GM18498 (cell line): ENCODE data around the gene POU6F2.
"Not testable (repeated sequence)": the region's sequence is repeated elsewhere in the genome, so short reads cannot be mapped to it uniquely, and the experiment has no call there.

Experiments used
- ATAC-seq: cut with Tn5 transposase; IDR thresholded peaks from one replicate; pipeline ENCODE4 v1.9.1; 2021; ENCODE audit warnings: mild to moderate bottlenecking, moderate library complexity; ENCODE audit not compliant: unreplicated experiment

Gene POU6F2

GRCh38 chr7:38978491-38978890 is 782 bp downstream of the POU6F2 start:
- ATAC-seq = no peak

GRCh38 chr7:38992203-38992602 is 14.5 kb downstream of the POU6F2 start:
- ATAC-seq = no peak

GRCh38 chr7:39001595-39001994 is 23.9 kb downstream of the POU6F2 start:
- no peak for ATAC-seq

GRCh38 chr7:39002755-39003154 is 25.0 kb downstream of the POU6F2 start:
- ATAC-seq = no peak

- no peak for ATAC-seq
These were observed 27.3 kb downstream of the POU6F2 start for GRCh38 chr7:39005036-39005435.

- ATAC-seq = no peak
These were observed 27.8 kb downstream of the POU6F2 start for GRCh38 chr7:39005461-39005860.

GRCh38 chr7:39013049-39013939 is 35.6 kb downstream of the POU6F2 start:
- not testable (repeated sequence) for ATAC-seq

GRCh38 chr7:39016609-39017008 is 38.9 kb downstream of the POU6F2 start:
- no peak for ATAC-seq

GRCh38 chr7:39017369-39017915 is 39.7 kb downstream of the POU6F2 start:
- ATAC-seq = no peak

GRCh38 chr7:39022796-39023195 is 45.1 kb downstream of the POU6F2 start:
- no peak for ATAC-seq

GRCh38 chr7:39027491-39027890 is 49.8 kb downstream of the POU6F2 start:
- ATAC-seq = no peak

GRCh38 chr7:39033885-39034624 is 56.3 kb downstream of the POU6F2 start:
- ATAC-seq = no peak

- no peak for ATAC-seq
These were observed 57.4 kb downstream of the POU6F2 start for GRCh38 chr7:39035156-39035555.

- no peak for ATAC-seq
These were observed 58.2 kb downstream of the POU6F2 start for GRCh38 chr7:39035903-39036302.

GRCh38 chr7:39042670-39043069 is 65.0 kb downstream of the POU6F2 start:
- no peak for ATAC-seq

GRCh38 chr7:39043531-39043930 is 65.8 kb downstream of the POU6F2 start:
- ATAC-seq = no peak

- ATAC-seq = no peak
These were observed 66.8 kb downstream of the POU6F2 start for GRCh38 chr7:39044489-39044888.

- no peak for ATAC-seq
These were observed 67.5 kb downstream of the POU6F2 start for GRCh38 chr7:39045231-39045630.

- ATAC-seq = no peak
These were observed 73.6 kb downstream of the POU6F2 start for GRCh38 chr7:39051279-39051678.

- no peak for ATAC-seq
These were observed 74.0 kb downstream of the POU6F2 start for GRCh38 chr7:39051707-39052106.

- ATAC-seq = no peak
These were observed 77.0 kb downstream of the POU6F2 start for GRCh38 chr7:39054731-39055130.

GRCh38 chr7:39056153-39056552 is 78.4 kb downstream of the POU6F2 start:
- no peak for ATAC-seq
